HepG2 (cell line): Measurements from ENCODE around the gene LRRC51. TPM values are rescaled to one million over a fixed set of nuclear protein-coding genes. Genes with fewer than 3 reads are reported as not detected.
A peak's percentile ranks its signal among the peaks of the same experiment; 100 is the strongest.

Experiments
- ATAC-seq: fragments of 200-7000 bp; cut with Tn5 transposase; 3 replicates; pipeline ENCODE4 v1.9.1; 2020; ENCODE audit warnings: mild to moderate bottlenecking, moderate library complexity
- BruUV-seq: library from RNA; stranded (reverse); fragments of 400-500 nt; replicated peaks from 2 replicates; lab custom pipeline; 2021; lab: Mats Ljungman, UMichigan
- CTCF ChIA-PET: fragments of 300-600 bp; formaldehyde crosslinking; extraction: SDS; loops from one replicate; lab custom pipeline; 2021; ENCODE audit warnings: low total read pairs, inconsistent platforms, low intra/inter-chr PET ratio; lab: Yijun Ruan, JAX
- POLR2A ChIA-PET: fragments of 350-600 bp; sonication (Branson Sonifier 250); formaldehyde crosslinking; loops from one replicate; lab custom pipeline; 2020; ENCODE audit warnings: antibody characterized with exemption, inconsistent platforms; lab: Yijun Ruan, JAX
- DNase-seq: peaks from one replicate; pipeline ENCODE4 v3.0.0-alpha.2; 2015; ENCODE audit warnings: low spot score
- FAIRE-seq: peaks from 3 replicates; lab custom pipeline; 2011; peaks lifted over from hg19 to GRCh38; lab: Jason Lieb, UNC
- H2AFZ ChIP-seq: one replicate; pipeline ENCODE4 v1.6.1; 2011; ENCODE audit warnings: low read length, inconsistent platforms
- H3K27ac ChIP-seq: fragments of 300-600 bp; 3 replicates; pipeline ENCODE4 v1.8.0; 2011; ENCODE audit warnings: mixed run types, mild to moderate bottlenecking, mixed read lengths, low read length, inconsistent platforms; ENCODE audit not compliant: insufficient read depth; ENCODE audit errors: extremely low read length
- H3K27me3 ChIP-seq, 2 experiments: fragments of 200-600 bp in 1 of 2; 2 replicates in 1 of 2; 3 replicates in 1 of 2; pipeline versions ENCODE4 v1.6.0 to v1.8.0; 2011; ENCODE audit warnings: low read length in 2 of 2, mild to moderate bottlenecking in 2 of 2, moderate library complexity in 2 of 2, inconsistent platforms in 1 of 2; ENCODE audit not compliant: insufficient read depth in 2 of 2, control insufficient read depth in 1 of 2
- H3K36me3 ChIP-seq, 2 experiments: fragments of 200-600 bp in 1 of 2; replicated peaks in 1 of 2; 2 replicates in 1 of 2; 3 replicates in 1 of 2; pipeline versions ENCODE4 v1.5.1 to v1.8.0; 2011; ENCODE audit warnings: low read length in 2 of 2, inconsistent platforms in 1 of 2; ENCODE audit not compliant: insufficient read depth in 2 of 2, control insufficient read depth in 1 of 2
- H3K4me1 ChIP-seq: 2 replicates; pipeline ENCODE4 v1.5.1; 2012; ENCODE audit warnings: low read length, inconsistent platforms; ENCODE audit not compliant: insufficient read depth
- H3K4me2 ChIP-seq: 2 replicates; pipeline ENCODE4 v1.6.0; 2011; ENCODE audit warnings: low read depth, low read length, inconsistent platforms
- H3K4me3 ChIP-seq, 3 experiments: fragments of 200-600 bp in 1 of 3; sonication (generic), shearing (Covaris generic) in 1 of 3; replicated peaks in 1 of 3; 2 replicates each; pipeline ENCODE4 v1.5.1; 2011 to 2016; ENCODE audit warnings: low read length in 3 of 3, inconsistent platforms in 2 of 3, low read depth in 2 of 3, mild to moderate bottlenecking in 2 of 3, control low read depth in 1 of 3, mixed read lengths in 1 of 3; ENCODE audit not compliant: insufficient read depth in 1 of 3
- H3K79me2 ChIP-seq: one replicate; pipeline ENCODE4 v1.6.1; 2011; ENCODE audit warnings: low read length, inconsistent platforms; ENCODE audit not compliant: insufficient read depth
- H3K9ac ChIP-seq: 2 replicates; pipeline ENCODE4 v1.6.0; 2011; ENCODE audit warnings: mild to moderate bottlenecking, low read depth, low read length, inconsistent platforms; ENCODE audit not compliant: insufficient read depth
- H3K9me3 ChIP-seq: 2 replicates; pipeline ENCODE4 v1.5.1; 2012; ENCODE audit warnings: mild to moderate bottlenecking, low read length
- H4K20me1 ChIP-seq: 2 replicates; pipeline ENCODE4 v1.6.0; 2011; ENCODE audit warnings: inconsistent platforms, mild to moderate bottlenecking, low read length, moderate library complexity; ENCODE audit not compliant: insufficient read depth
- FOXA1 ChIP-seq, 2 experiments: fragments of 450-650 bp in 1 of 2; sonication (generic) in 1 of 2; formaldehyde crosslinking in 1 of 2; IDR thresholded peaks; 2 replicates each; pipeline versions ENCODE4 v1.4.0 to v1.6.1; 2016 to 2020; ENCODE audit warnings: missing genetic modification reagents in 1 of 2
- KAT8 ChIP-seq: IDR thresholded peaks from 2 replicates; pipeline ENCODE4 v1.6.1; 2016; ENCODE audit warnings: missing genetic modification reagents, missing compliant biosample characterization
- MXI1 ChIP-seq: IDR thresholded peaks from 3 replicates; pipeline ENCODE4 v1.6.1; 2012; ENCODE audit warnings: low read depth, low read length, inconsistent platforms, borderline replicate concordance
- POLR2AphosphoS2 ChIP-seq: IDR thresholded peaks from 2 replicates; pipeline ENCODE4 v1.6.1; 2011; ENCODE audit warnings: low read depth, low read length, improper control_type of control experiment
- POLR2G ChIP-seq: fragments of 200-400 bp; formaldehyde crosslinking; IDR thresholded peaks from 2 replicates; pipeline ENCODE4 v1.6.1; 2018; ENCODE audit warnings: mild to moderate bottlenecking, low read depth, low read length, moderate library complexity
- ZBTB3 ChIP-seq: sonication (generic); formaldehyde crosslinking; IDR thresholded peaks from 2 replicates; pipeline ENCODE4 v1.4.0; 2020; ENCODE audit warnings: low read depth, mild to moderate bottlenecking, moderate library complexity, missing genetic modification reagents, borderline replicate concordance
- ZNF616 ChIP-seq: sonication (generic); formaldehyde crosslinking; IDR thresholded peaks from 2 replicates; pipeline ENCODE4 v1.5.0; 2020; ENCODE audit warnings: low read depth, mild to moderate bottlenecking, missing genetic modification reagents
- WGBS: methylation state at CpG from one replicate; pipeline ENCODE4 v1.1.6; 2017; ENCODE audit warnings: low lambda C conversion rate; 5-methylcytosine and 5-hydroxymethylcytosine counted together
- in situ Hi-C: cut with HindIII; loops from 2 replicates; pipeline ENCODE4 v1.10.0; 2017; ENCODE audit warnings: low pct_unique_long_range_greater_than_20kb; ENCODE audit not compliant: extremely low pct_ligation_motif_present
- intact Hi-C: fragments of 100-400 bp; cut with micrococcal nuclease; formaldehyde crosslinking; loops from one replicate; pipeline ENCODE4 v1.10.0; 2022; ENCODE audit not compliant: unreplicated experiment
- polyA plus RNA-seq, 8 experiments: library from polyadenylated mRNA; depleted of rRNA in 3 of 8; stranded (reverse) in 7 of 8; unstranded in 1 of 8; fragments of >200 nt; fragmentation: Illumina TruSeq in 4 of 8; extraction: Trizol in 4 of 8; gene quantifications; 2 replicates each; pipeline versions ENCODE4 v1.2.1 to v1.2.3, GENCODE V29; 2011 to 2016; ENCODE audit warnings: low read depth in 4 of 8, missing spikeins in 1 of 8, mixed read lengths in 1 of 8; ENCODE audit not compliant: insufficient read depth in 1 of 8
- total RNA-seq, 5 experiments: library from RNA; depleted of rRNA; stranded (reverse); fragments of >200 nt; fragmentation: Illumina TruSeq; extraction: Trizol; gene quantifications; 2 replicates each; pipeline ENCODE4 v1.2.3, GENCODE V29; 2016; ENCODE audit warnings: low read depth in 1 of 5
- TF ChIP-seq, protein P1 (sequence below): IDR thresholded peaks from 2 replicates; pipeline ENCODE4 v1.6.1; 2016; ENCODE audit warnings: low read depth, control low read depth
- TF ChIP-seq, protein P2 (sequence below): sonication (generic); formaldehyde crosslinking; IDR thresholded peaks from 2 replicates; pipeline ENCODE4 v1.5.1; 2020; ENCODE audit warnings: mild to moderate bottlenecking, missing genetic modification reagents
- TF ChIP-seq, protein P3 (sequence below): sonication (generic); formaldehyde crosslinking; IDR thresholded peaks from 2 replicates; pipeline ENCODE4 v1.5.0; 2020; ENCODE audit warnings: missing genetic modification reagents
- TF ChIP-seq, protein P4 (sequence below): sonication (generic); formaldehyde crosslinking; IDR thresholded peaks from 2 replicates; pipeline ENCODE4 v1.4.0; 2020; ENCODE audit warnings: missing genetic modification reagents
- TF ChIP-seq, protein P5 (sequence below): IDR thresholded peaks from 2 replicates; pipeline ENCODE4 v1.6.1; 2016; ENCODE audit warnings: low read depth, borderline replicate concordance

The LRRC51 gene
- total and polyA plus RNA-seq, 2 of the 13 experiments (the other 11 are each of a cell fraction or from before 2014, with no cell fraction given), result 5.3 to 6.0 TPM

DNA sequence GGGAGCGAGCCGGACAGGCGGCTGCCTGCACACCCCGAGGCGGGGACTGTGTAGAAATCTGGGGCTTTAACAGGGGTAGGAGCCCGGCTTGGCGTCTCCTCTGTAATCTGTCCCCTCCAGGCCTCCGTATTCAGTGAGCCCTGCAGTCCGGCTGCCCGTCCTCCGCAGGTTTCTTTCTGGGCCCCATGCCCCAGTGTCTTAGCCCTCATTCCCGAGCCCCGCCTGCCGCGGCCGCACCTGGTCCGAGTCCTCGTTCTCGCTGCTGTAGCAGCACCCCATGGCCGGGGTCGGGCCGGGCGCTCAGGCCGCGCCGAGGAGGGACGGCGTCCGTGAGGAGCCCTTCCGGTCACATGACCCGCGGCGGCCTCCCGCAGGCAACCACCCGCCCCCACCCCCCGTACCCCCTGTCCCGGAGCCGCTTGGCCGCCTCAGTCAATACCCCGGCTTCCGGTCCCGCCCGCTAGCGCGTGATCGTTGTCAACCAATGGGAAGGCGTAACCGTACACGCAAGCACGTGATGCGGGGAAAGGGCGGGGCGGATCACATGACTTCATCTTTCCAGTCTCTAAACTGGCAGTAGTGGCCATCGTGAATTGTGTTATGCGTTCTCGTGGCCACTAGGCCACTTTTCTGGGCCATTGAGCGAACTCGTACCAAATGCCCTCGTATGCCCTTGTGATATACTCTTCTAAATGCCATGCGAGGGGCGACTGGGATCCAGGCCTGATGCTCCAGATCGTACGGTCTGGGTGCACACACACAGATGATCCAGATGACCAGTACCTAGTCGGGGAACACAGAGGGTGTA, 22.5 kb downstream of the LRRC51 start, which contains the start of gene LAMTOR1:
LAMTOR1 (minus strand) TSS at position 352 of the 808 bp plus-strand sequence; CDS start at position 279, 73 bp downstream.
- 17% methylated on average over 28 of the region's 64 CpGs for WGBS
- peak; percentile 90 for ATAC-seq
- Histone ChIP-seq H3K4me3 (peak within 1 kb of the TSS; percentile 79 to 85 (median 82)), H2AFZ (no peak within 1 kb of the TSS), H3K36me3 (peaks cover 8 to 19% of the 10 kb centered on the region in 2 experiments; a peak in 3 of 5 replicates), H3K27me3 (no peaks in the 10 kb centered on the region; a peak in 1 of 5 replicates), H3K79me2 (peaks cover 31% of the 10 kb centered on the region), H3K9ac (peak within 1 kb of the TSS; percentile 97), H4K20me1 (no peaks in the 10 kb centered on the region), H3K27ac (peak within 1 kb of the TSS; percentile 82), H3K4me2 (peak within 1 kb of the TSS; percentile 93), H3K4me1 (peaks cover 39% of the 10 kb centered on the region), H3K9me3 (no peaks in the 10 kb centered on the region)
- intact Hi-C loops, result loop anchor here (1.0 to 2.0 kb wide), 2 partner anchors 9 to 22 kb away; partner anchors contain the start of genes ANAPC15, LRRC51 and NUMA1
- in situ Hi-C loops, result no loop called here
- DNase-seq, result peak; percentile 97
- peak; percentile 93 for FAIRE-seq
- CTCF ChIA-PET, result no interaction called here
- POLR2A ChIA-PET, result interaction anchor here (1.3 to 2.4 kb wide), 3 partner anchors 10 to 63 kb away, joined by 5 to 13 read pairs (median 8); partner anchors contain the start of gene ANAPC15
- BruUV-seq, result no TSS peak
- TF ChIP-seq, protein P1, sequence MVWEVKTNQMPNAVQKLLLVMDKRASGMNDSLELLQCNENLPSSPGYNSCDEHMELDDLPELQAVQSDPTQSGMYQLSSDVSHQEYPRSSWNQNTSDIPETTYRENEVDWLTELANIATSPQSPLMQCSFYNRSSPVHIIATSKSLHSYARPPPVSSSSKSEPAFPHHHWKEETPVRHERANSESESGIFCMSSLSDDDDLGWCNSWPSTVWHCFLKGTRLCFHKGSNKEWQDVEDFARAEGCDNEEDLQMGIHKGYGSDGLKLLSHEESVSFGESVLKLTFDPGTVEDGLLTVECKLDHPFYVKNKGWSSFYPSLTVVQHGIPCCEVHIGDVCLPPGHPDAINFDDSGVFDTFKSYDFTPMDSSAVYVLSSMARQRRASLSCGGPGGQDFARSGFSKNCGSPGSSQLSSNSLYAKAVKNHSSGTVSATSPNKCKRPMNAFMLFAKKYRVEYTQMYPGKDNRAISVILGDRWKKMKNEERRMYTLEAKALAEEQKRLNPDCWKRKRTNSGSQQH, result no peak
- TF ChIP-seq MXI1 (peak; percentile 47; the same call in 1 of the 3 replicates), POLR2AphosphoS2 (0 out of 2 replicates have a peak, but pooled peaks have one; percentile 67), ZNF616 (no peak), FOXA1 (IDR thresholded peaks at IDR 0.05) (no peak), FOXA1 (CRISPR knock-in tag; IDR thresholded peaks at IDR 0.05) (peak; percentile 66; the same call in 1 of the 2 replicates), KAT8 (CRISPR knock-in tag) (peak; percentile 96), POLR2G (peak; percentile 88), ZBTB3 (CRISPR knock-in tag) (no peak)
- TF ChIP-seq, protein P2, sequence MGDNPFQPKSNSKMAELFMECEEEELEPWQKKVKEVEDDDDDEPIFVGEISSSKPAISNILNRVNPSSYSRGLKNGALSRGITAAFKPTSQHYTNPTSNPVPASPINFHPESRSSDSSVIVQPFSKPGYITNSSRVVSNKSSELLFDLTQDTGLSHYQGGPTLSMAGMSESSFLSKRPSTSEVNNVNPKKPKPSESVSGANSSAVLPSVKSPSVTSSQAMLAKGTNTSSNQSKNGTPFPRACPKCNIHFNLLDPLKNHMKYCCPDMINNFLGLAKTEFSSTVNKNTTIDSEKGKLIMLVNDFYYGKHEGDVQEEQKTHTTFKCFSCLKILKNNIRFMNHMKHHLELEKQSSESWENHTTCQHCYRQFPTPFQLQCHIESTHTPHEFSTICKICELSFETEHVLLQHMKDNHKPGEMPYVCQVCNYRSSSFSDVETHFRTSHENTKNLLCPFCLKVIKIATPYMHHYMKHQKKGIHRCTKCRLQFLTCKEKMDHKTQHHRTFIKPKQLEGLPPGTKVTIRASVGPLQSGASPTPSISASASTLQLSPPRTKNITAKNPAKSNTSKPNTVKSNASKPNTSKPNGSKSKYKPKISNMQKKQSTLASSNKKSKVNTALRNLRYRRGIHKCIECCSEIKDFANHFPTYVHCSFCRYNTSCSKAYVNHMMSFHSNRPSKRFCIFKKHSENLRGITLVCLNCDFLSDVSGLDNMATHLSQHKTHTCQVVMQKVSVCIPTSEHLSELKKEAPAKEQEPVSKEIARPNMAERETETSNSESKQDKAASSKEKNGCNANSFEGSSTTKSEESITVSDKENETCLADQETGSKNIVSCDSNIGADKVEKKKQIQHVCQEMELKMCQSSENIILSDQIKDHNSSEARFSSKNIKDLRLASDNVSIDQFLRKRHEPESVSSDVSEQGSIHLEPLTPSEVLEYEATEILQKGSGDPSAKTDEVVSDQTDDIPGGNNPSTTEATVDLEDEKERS (CRISPR knock-in tag), result peak; percentile 61; the same call in 1 of the 2 replicates
- TF ChIP-seq, protein P3, sequence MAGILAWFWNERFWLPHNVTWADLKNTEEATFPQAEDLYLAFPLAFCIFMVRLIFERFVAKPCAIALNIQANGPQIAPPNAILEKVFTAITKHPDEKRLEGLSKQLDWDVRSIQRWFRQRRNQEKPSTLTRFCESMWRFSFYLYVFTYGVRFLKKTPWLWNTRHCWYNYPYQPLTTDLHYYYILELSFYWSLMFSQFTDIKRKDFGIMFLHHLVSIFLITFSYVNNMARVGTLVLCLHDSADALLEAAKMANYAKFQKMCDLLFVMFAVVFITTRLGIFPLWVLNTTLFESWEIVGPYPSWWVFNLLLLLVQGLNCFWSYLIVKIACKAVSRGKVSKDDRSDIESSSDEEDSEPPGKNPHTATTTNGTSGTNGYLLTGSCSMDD, result no peak
- TF ChIP-seq, protein P4, sequence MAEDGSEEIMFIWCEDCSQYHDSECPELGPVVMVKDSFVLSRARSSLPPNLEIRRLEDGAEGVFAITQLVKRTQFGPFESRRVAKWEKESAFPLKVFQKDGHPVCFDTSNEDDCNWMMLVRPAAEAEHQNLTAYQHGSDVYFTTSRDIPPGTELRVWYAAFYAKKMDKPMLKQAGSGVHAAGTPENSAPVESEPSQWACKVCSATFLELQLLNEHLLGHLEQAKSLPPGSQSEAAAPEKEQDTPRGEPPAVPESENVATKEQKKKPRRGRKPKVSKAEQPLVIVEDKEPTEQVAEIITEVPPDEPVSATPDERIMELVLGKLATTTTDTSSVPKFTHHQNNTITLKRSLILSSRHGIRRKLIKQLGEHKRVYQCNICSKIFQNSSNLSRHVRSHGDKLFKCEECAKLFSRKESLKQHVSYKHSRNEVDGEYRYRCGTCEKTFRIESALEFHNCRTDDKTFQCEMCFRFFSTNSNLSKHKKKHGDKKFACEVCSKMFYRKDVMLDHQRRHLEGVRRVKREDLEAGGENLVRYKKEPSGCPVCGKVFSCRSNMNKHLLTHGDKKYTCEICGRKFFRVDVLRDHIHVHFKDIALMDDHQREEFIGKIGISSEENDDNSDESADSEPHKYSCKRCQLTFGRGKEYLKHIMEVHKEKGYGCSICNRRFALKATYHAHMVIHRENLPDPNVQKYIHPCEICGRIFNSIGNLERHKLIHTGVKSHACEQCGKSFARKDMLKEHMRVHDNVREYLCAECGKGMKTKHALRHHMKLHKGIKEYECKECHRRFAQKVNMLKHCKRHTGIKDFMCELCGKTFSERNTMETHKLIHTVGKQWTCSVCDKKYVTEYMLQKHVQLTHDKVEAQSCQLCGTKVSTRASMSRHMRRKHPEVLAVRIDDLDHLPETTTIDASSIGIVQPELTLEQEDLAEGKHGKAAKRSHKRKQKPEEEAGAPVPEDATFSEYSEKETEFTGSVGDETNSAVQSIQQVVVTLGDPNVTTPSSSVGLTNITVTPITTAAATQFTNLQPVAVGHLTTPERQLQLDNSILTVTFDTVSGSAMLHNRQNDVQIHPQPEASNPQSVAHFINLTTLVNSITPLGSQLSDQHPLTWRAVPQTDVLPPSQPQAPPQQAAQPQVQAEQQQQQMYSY (CRISPR knock-in tag), result peak; percentile 15; the same call in 1 of the 2 replicates
- TF ChIP-seq, protein P5, sequence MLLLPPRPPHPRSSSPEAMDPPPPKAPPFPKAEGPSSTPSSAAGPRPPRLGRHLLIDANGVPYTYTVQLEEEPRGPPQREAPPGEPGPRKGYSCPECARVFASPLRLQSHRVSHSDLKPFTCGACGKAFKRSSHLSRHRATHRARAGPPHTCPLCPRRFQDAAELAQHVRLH, result peak; percentile 34; the same call in 1 of the 2 replicates
